Stimulated activated naive CD8-positive, alpha-beta T cell treated with anti-CD3 and anti-CD28 coated beads, Interleukin-15, amount 100 ng/mL, for 72 hours (primary cell): ENCODE measurements around the gene RNASE11.

Source experiments
- ATAC-seq: fragments of 150-1000 bp; cut with Tn5 transposase; 2 replicates; pipeline ENCODE4 v1.10.0; 2021; ENCODE audit warnings: mild to moderate bottlenecking, moderate library complexity
- DNase-seq, 2 donors: peaks; one replicate each; pipeline ENCODE4 v3.0.0; 2021 to 2022
- H3K27ac Mint-ChIP-seq, 2 donors: one replicate each; pipeline ENCODE4 v1.8.0; 2022; ENCODE audit warnings: mild to moderate bottlenecking in 2 of 2, mixed read lengths in 2 of 2, moderate library complexity in 2 of 2
- H3K27me3 Mint-ChIP-seq: one replicate; pipeline ENCODE4 v1.8.0; 2022; ENCODE audit warnings: mixed read lengths
- H3K4me1 Mint-ChIP-seq: one replicate; pipeline ENCODE4 v1.8.0; 2022; ENCODE audit warnings: mild to moderate bottlenecking, mixed read lengths
- H3K4me3 Mint-ChIP-seq, 2 donors: one replicate each; pipeline ENCODE4 v1.8.0; 2022; ENCODE audit warnings: mild to moderate bottlenecking in 2 of 2, mixed read lengths in 2 of 2, moderate library complexity in 1 of 2
- H3K9me3 Mint-ChIP-seq, 2 donors: one replicate each; pipeline ENCODE4 v1.8.0; 2022; ENCODE audit warnings: mixed read lengths in 2 of 2

Gene RNASE11

DNA sequence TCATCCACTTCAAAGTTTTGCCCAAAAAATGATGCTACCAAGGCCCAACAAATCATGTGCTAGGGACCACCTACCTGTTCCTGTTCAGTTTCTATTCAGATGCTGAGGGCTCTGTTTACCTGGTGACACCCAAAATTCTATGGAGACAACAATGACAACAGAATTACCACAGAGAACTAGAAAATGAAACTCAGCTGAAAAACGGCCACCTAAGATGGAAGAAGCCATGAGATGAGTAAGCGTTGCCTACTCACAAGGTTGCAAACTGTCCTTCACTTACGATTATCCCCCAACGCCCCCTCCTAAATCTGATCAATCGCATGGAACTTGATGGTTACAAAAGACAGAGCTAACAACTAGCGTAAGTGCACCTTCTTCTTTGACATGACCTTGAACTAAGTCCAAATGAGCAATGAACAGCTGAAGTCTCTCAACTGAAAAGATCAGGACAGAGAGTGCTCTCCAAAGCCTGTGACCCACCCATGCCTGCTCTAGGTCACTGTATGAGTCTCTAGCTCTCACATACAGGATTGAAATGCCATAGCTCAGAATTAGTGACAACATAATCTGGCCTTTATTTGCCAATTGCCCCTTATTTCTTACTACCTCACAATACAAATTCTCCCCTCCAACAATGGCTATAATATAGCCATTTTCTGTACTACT is at the start of gene RNASE11:
TSS of gene RNASE11 (minus strand) at position 513 of the 666 bp plus-strand sequence.
- ATAC-seq: no peak
- H3K27ac Mint-ChIP-seq: no peak within 1 kb of the TSS
- no peaks in the 10 kb centered on the region for H3K27me3 Mint-ChIP-seq

DNA sequence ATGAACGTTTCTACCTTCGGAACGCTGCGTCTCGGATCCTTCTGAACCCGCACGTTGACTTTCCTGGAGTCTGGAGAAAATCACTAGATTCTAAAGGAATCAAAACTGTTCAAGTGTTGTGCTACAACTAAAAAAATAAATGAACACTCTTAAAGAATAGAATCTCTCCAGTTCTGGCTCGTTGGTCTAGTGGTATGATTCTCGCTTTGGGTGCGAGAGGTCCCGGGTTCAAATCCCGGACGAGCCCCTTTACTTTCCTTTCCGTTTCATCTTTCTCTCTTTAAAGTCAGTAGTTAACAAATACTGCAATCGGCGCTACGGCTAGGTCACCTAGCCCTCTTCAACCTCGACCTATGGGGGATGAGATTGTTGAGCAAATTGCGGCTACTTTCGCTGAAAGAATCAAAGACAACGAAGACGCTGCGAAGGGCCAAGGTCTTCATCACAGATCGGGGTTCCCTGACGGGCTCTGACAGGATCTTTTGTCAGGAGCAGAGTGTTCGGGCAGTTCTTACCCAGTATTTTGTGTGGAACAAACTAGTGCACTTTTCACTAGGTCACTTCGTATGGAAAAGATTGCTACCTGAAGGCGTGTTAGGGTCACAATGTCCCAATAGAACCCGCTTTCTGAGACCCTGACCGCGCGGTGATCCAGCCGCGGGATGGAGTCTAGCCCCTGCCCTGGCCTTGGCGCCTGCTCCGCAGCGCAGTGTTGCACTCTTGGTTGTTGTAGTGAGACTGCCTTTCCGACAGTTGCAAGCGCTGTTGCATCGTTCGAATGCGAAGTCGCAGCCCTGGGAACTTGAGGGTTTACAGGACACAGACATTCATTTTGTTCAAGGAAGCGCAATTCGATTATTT is 45.3 kb upstream of the RNASE11 start:
- peak overlapping the region; percentile 86 for H3K4me3 Mint-ChIP-seq
- peak; percentile 66 to 82 for DNase-seq
- peak overlapping the region; percentile 83 to 100 for H3K27ac Mint-ChIP-seq
- peak; percentile 89 for ATAC-seq
- no peaks in the 10 kb centered on the region for H3K9me3 Mint-ChIP-seq
- H3K4me1 Mint-ChIP-seq: peaks cover 44% of the 10 kb centered on the region
- peaks cover 42% of the 10 kb centered on the region for H3K27me3 Mint-ChIP-seq

More for the DNA sequence above, at the start of gene RNASE11:
- Mint-ChIP-seq H3K4me1 (no peaks in the 10 kb centered on the region), H3K4me3 (no peak within 1 kb of the TSS), H3K9me3 (no peaks in the 10 kb centered on the region)
- DNase-seq: no peak

GRCh38 chr14:20632448-20632830 is 44.6 kb upstream of the RNASE11 start:
- Mint-ChIP-seq H3K27me3 (peaks cover 48% of the 10 kb centered on the region), H3K9me3 (no peaks in the 10 kb centered on the region), H3K4me3 (peak overlapping the region; percentile 86), H3K27ac (peak overlapping the region; percentile 83 to 100), H3K4me1 (peaks cover 50% of the 10 kb centered on the region)
- DNase-seq (peak in 1 of 2 donors; percentile 53), ATAC-seq (peak; percentile 39)

DNA sequence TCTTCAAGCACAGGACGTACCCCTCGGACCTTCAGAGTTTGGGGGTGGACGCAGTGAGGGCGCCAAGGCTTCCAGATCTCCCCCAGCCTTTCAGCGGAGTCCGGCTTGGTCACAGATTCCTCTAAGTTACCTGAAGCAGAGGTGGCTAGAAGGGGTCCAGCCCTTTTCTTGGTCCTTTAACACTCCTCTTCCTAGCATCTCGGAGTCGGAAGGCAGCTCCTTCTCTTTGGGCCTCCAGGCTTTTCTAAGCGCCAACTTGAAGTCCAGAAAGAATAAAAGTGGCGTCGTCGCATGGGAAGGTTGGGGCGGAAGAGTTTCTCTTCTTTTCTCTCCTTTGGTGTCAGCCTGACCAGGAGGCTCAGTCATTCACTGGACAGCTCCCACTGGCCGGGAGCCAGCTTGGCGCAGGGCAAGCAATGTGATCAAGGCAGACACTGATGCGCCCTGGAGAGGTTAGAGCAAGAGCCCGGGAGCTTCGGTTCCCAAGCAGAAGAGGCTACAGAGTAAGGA is 44.1 kb upstream of the RNASE11 start:
- Mint-ChIP-seq H3K4me1 (peaks cover 55% of the 10 kb centered on the region), H3K9me3 (no peaks in the 10 kb centered on the region), H3K4me3 (peak overlapping the region; percentile 86), H3K27ac (peak overlapping the region in 1 of 2 donors; percentile 90), H3K27me3 (peaks cover 53% of the 10 kb centered on the region)
- DNase-seq (no peak), ATAC-seq (no peak)

DNA sequence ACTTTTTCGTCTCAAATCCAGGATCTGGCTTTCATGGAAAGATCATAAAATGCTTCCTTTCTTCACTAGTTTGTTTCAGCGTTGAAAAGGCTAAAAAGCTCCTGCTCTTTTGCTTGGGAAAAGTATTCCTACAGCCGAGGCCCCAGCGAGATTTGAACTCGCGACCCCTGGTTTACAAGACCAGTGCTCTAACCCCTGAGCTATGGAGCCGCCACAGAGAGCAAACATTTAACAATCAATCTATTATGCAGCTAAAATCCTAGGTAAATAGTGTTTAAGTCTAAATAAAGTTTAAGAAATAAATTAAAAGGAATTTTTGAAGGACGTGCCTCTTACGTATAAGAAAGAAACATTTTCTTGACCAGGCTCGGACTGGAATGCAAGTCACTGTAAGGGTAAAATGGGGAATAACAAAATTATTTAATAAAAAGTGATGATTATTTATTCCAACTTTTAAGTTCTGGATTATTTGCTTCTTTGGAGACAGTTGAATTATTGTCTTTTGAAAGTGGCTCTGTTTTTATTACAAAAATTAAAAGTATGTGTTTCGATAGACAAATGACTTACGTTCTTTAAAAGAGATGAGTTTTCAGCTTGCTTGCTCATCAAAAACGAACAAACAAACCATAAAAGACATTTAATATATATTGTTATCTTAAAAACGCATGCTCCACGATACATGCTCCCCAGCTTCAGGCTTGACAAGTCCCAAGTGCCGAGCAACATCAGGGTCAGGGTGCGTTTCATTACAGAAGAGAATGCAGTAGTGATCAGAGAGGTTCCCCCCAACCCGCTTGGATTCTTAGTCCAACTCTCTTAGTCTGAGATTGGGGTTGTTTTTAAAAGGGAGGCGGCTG is 43.5 kb upstream of the RNASE11 start:
- H3K9me3 Mint-ChIP-seq: no peaks in the 10 kb centered on the region
- DNase-seq: peak; percentile 47 to 63
- ATAC-seq: peak; percentile 31
- H3K4me3 Mint-ChIP-seq: peak overlapping the region; percentile 86 to 89
- H3K27ac Mint-ChIP-seq: peak overlapping the region; percentile 35 to 95
- H3K27me3 Mint-ChIP-seq: peaks cover 59% of the 10 kb centered on the region
- peaks cover 62% of the 10 kb centered on the region for H3K4me1 Mint-ChIP-seq

DNA sequence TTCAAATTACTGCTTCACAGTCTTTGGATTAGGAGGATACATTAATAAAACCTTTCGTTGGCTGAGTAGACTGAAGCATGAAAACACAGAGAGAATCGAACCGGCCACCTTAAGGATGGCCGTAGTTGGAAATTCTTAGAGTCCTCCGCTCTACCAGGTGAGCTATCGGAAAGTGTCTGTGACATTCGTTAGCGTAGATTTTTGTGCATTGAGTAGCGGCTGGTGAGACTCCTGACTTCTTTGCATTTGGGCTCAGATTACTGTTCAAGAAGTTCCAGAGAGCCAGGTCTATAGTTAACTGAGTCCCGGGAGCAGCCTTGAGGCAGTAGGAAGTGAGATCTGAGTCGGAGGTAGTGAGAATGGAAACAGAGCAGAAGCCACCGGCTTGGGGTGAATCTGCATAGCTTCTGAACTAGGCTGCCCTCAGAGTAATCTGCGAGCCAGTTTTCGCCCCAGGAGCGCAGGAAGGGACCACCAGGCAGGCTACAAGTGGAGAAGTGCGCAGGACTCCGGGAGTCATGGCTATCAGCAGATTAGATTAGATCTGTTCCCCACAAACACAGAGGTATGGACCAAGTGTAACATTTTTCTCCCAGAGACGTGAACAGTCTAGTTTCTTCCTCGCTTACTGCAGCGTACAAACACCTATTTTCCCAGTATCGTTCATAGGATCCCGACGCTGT is 42.7 kb upstream of the RNASE11 start:
- Mint-ChIP-seq H3K4me3 (peak overlapping the region; percentile 84 to 89), H3K27me3 (peaks cover 60% of the 10 kb centered on the region), H3K4me1 (peaks cover 70% of the 10 kb centered on the region), H3K9me3 (no peaks in the 10 kb centered on the region), H3K27ac (peak overlapping the region in 1 of 2 donors; percentile 95)
- DNase-seq (peak; percentile 36 to 59), ATAC-seq (peak; percentile 43)

DNA sequence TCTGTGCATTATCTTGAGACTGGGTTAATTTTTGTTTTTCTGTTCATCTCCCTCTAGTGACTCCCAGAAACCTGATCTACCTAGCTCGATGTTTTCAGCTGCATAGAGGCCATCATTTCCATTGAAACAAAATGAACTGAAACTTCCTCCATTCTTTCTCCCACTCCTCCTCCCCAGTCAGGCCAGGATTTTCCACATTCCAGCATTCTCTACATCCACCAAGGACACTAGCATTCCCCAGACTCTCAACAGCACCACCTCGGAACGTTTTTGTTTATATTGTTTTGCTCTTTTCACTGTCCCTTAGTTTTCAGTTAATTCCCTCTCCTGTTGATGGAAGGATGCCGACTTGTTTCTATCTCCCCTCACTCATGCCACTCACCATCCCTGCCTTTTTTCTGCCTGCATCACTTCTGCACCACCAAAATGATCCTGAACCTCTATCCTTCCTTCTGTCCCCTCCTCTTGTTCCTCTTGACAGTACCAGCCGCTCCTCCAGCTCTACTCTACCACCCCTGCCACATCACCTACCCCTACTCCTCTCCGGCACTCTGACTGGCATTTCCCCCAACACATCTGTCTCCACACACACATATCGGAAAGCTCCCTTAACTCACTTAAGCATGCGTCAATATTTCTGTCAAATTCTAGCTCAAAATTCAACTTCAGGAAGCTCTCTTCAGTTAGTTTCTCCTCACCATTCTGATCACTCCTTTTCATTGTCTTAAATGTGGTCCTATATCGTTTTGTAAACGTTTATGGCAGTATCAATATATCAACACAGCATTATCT is 40.5 kb upstream of the RNASE11 start:
- H3K27ac Mint-ChIP-seq: no peak overlapping the region
- H3K27me3 Mint-ChIP-seq: peaks cover 43% of the 10 kb centered on the region
- ATAC-seq (no peak), DNase-seq (no peak)
- peaks cover 85% of the 10 kb centered on the region for H3K4me1 Mint-ChIP-seq
- no peaks in the 10 kb centered on the region for H3K9me3 Mint-ChIP-seq
- peak overlapping the region in 1 of 2 donors; percentile 2 for H3K4me3 Mint-ChIP-seq

GRCh38 chr14:20627346-20628027 is 39.7 kb upstream of the RNASE11 start:
- Mint-ChIP-seq H3K4me3 (peak overlapping the region; percentile 72 to 92), H3K27ac (no peak overlapping the region), H3K27me3 (peaks cover 45% of the 10 kb centered on the region), H3K9me3 (no peaks in the 10 kb centered on the region), H3K4me1 (peaks cover 85% of the 10 kb centered on the region)
- ATAC-seq (no peak), DNase-seq (no peak)

DNA sequence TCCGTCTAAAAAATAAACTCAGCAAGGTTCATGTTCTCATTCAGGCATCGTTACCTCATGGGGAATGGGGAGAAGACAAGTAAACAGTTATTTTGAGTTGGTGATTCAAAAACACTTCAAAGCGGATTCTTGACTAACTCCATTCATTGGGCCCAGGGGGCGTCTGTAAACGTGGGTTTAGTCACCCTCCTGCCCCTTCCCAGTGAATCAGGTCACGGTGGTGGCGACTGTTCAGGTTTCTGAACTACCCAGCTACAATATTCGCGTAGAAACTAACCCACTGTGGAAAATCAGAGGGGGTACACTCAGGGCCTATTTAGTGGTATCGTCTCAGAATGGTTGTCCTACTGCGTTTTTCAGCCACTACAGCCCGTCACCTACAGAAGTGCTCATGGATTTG is 38.5 kb upstream of the RNASE11 start:
- ATAC-seq (peak; percentile 2), DNase-seq (no peak)
- Mint-ChIP-seq H3K4me3 (peak overlapping the region; percentile 72 to 92), H3K4me1 (peaks cover 85% of the 10 kb centered on the region), H3K27me3 (peaks cover 48% of the 10 kb centered on the region), H3K9me3 (peaks cover 0 to 7% of the 10 kb centered on the region in 2 donors), H3K27ac (no peak overlapping the region)

- Mint-ChIP-seq H3K27ac (peak overlapping the region; percentile 84 to 100), H3K4me1 (peaks cover 74% of the 10 kb centered on the region), H3K9me3 (peaks cover 0 to 7% of the 10 kb centered on the region in 2 donors), H3K4me3 (peak overlapping the region; percentile 72 to 92), H3K27me3 (peaks cover 48% of the 10 kb centered on the region)
- peak; percentile 59 for ATAC-seq
- DNase-seq: peak; percentile 42 to 57
Measured at GRCh38 chr14:20624495-20625070, 36.8 kb upstream of the RNASE11 start.

- Mint-ChIP-seq H3K27me3 (peaks cover 45% of the 10 kb centered on the region), H3K4me3 (peak overlapping the region; percentile 72 to 92), H3K4me1 (peaks cover 71% of the 10 kb centered on the region), H3K9me3 (peaks cover 0 to 7% of the 10 kb centered on the region in 2 donors), H3K27ac (peak overlapping the region in 1 of 2 donors; percentile 77)
- peak in 1 of 2 donors; percentile 38 for DNase-seq
- ATAC-seq: no peak
Measured at GRCh38 chr14:20623798-20624197, 36.0 kb upstream of the RNASE11 start.

DNA sequence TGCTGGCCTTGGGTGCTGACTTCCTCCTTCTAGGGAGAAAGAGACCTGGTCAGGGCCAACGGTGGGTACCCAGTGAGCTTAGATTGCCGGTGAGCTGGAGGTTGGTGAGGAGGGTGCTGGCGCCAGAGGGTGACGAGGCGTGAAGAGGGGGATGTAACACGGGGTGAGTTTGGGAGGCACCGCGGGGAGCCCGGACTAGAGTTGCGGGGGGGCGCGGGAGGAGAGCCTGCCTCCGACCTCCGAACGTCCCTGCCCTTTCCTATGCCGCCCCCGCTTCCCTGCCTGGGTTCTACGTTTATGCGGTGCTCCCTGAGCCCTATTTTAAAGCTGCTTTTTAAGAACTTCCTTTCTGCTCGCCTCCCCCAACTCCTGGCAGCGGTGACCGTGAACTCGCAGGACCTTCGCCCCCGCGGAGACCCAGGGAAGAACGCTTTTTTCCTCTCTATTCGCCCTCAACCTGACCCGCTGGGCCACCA is 35.1 kb upstream of the RNASE11 start:
- ATAC-seq: no peak
- DNase-seq: no peak
- Mint-ChIP-seq H3K27me3 (peaks cover 36% of the 10 kb centered on the region), H3K4me3 (peak overlapping the region; percentile 72 to 92), H3K9me3 (peaks cover 0 to 7% of the 10 kb centered on the region in 2 donors), H3K4me1 (peaks cover 70% of the 10 kb centered on the region), H3K27ac (peak overlapping the region in 1 of 2 donors; percentile 68)
